CD14-positive monocyte (primary cell): Measurements from ENCODE around the gene CENPT. TPM values are rescaled to one million over a fixed set of nuclear protein-coding genes. Genes with fewer than 3 reads are reported as not detected.

Source experiments
- DNase-seq, 3 donors: peaks; one replicate each; pipeline ENCODE4 v3.0.0-alpha.2; 2011 to 2022
- H2AFZ ChIP-seq: 2 replicates; pipeline ENCODE4 v1.6.0; 2012; ENCODE audit warnings: mild to moderate bottlenecking, low read depth, low read length, inconsistent platforms; ENCODE audit not compliant: insufficient read depth, poor library complexity, severe bottlenecking
- H3K27ac ChIP-seq, 2 donors: 1 replicate in 1 of 2; 2 replicates in 1 of 2; pipeline ENCODE4 v1.5.1; 2012 to 2013; ENCODE audit warnings: low read length in 2 of 2, control low read depth in 1 of 2, inconsistent platforms in 1 of 2, low read depth in 1 of 2, mild to moderate bottlenecking in 1 of 2
- H3K27me3 ChIP-seq, 2 donors: one replicate each; pipeline versions ENCODE4 v1.6.0 to v1.6.1; 2011 to 2013; ENCODE audit warnings: low read length in 2 of 2; ENCODE audit not compliant: control insufficient read depth in 2 of 2, insufficient read depth in 2 of 2
- H3K36me3 ChIP-seq, 2 donors: replicated peaks in 1 of 2; 1 replicate in 1 of 2; 2 replicates in 1 of 2; pipeline versions ENCODE4 v1.5.1 to v1.6.1; 2012 to 2013; ENCODE audit warnings: low read length in 2 of 2, control low read depth in 1 of 2, inconsistent platforms in 1 of 2, mild to moderate bottlenecking in 1 of 2; ENCODE audit not compliant: insufficient read depth in 2 of 2, control insufficient read depth in 1 of 2
- H3K4me1 ChIP-seq, 2 donors: 1 replicate in 1 of 2; 2 replicates in 1 of 2; pipeline versions ENCODE4 v1.5.1 to v1.6.1; 2012 to 2013; ENCODE audit warnings: low read length in 2 of 2, control low read depth in 1 of 2, inconsistent platforms in 1 of 2, mild to moderate bottlenecking in 1 of 2, moderate library complexity in 1 of 2; ENCODE audit not compliant: insufficient read depth in 2 of 2, control insufficient read depth in 1 of 2
- H3K4me2 ChIP-seq: replicated peaks from 2 replicates; pipeline ENCODE3; 2012; ENCODE audit warnings: low read length, moderate library complexity, mild to moderate bottlenecking; ENCODE audit not compliant: poor library complexity, severe bottlenecking; ENCODE audit errors: extremely low read depth
- H3K4me3 ChIP-seq, 3 experiments: fragments of 200-600 bp in 1 of 3; sonication (generic) in 1 of 3; replicated peaks in 1 of 3; 1 replicate in 2 of 3; 2 replicates in 1 of 3; pipeline ENCODE4 v1.5.1; 2011 to 2013; ENCODE audit warnings: low read length in 3 of 3, mild to moderate bottlenecking in 3 of 3, control low read depth in 2 of 3, low read depth in 2 of 3, inconsistent platforms in 1 of 3, moderate library complexity in 1 of 3
- H3K79me2 ChIP-seq: 2 replicates; pipeline ENCODE4 v1.6.0; 2012; ENCODE audit warnings: mild to moderate bottlenecking, control low read depth, inconsistent platforms, low read length, moderate library complexity; ENCODE audit not compliant: insufficient read depth
- H3K9ac ChIP-seq: 2 replicates; pipeline ENCODE4 v1.6.0; 2017; ENCODE audit warnings: low read length, mild to moderate bottlenecking; ENCODE audit not compliant: insufficient read depth, poor library complexity, severe bottlenecking
- H3K9me3 ChIP-seq, 2 donors: replicated peaks in 1 of 2; 1 replicate in 1 of 2; 2 replicates in 1 of 2; pipeline versions ENCODE4 v1.5.1 to v1.6.1; 2012 to 2013; ENCODE audit warnings: low read length in 2 of 2, control low read depth in 1 of 2; ENCODE audit not compliant: control insufficient read depth in 1 of 2, insufficient read depth in 1 of 2
- H4K20me1 ChIP-seq: 2 replicates; pipeline ENCODE4 v1.6.0; 2012; ENCODE audit warnings: mild to moderate bottlenecking, low read length, control low read depth, moderate library complexity; ENCODE audit not compliant: insufficient read depth
- H3K27ac Mint-ChIP-seq, 7 donors: one replicate each; pipeline ENCODE4 v1.8.0; 2020; ENCODE audit warnings: mild to moderate bottlenecking in 7 of 7, mixed read lengths in 7 of 7, moderate library complexity in 6 of 7, inconsistent platforms in 2 of 7
- H3K27me3 Mint-ChIP-seq, 3 donors: one replicate each; pipeline ENCODE4 v1.8.0; 2021 to 2022; ENCODE audit warnings: low read depth in 3 of 3, mild to moderate bottlenecking in 3 of 3, mixed read lengths in 3 of 3, moderate library complexity in 3 of 3, inconsistent platforms in 1 of 3
- H3K36me3 Mint-ChIP-seq, 2 donors: one replicate each; pipeline ENCODE4 v1.8.0; 2020; ENCODE audit warnings: mixed read lengths in 2 of 2, inconsistent platforms in 1 of 2, mild to moderate bottlenecking in 1 of 2
- H3K4me1 Mint-ChIP-seq: one replicate; pipeline ENCODE4 v1.8.0; 2020; ENCODE audit warnings: mild to moderate bottlenecking, mixed read lengths
- H3K4me3 Mint-ChIP-seq, 2 donors: one replicate each; pipeline ENCODE4 v1.8.0; 2020; ENCODE audit warnings: mild to moderate bottlenecking in 2 of 2, mixed read lengths in 2 of 2, moderate library complexity in 1 of 2
- H3K9me3 Mint-ChIP-seq, 7 donors: one replicate each; pipeline ENCODE4 v1.8.0; 2020 to 2022; ENCODE audit warnings: mixed read lengths in 7 of 7, mild to moderate bottlenecking in 6 of 7, moderate library complexity in 6 of 7, inconsistent platforms in 2 of 7
- CTCF ChIP-seq: fragments of 200-600 bp; IDR thresholded peaks from one replicate; pipeline ENCODE4 v1.8.0; 2022; ENCODE audit warnings: antibody characterized with exemption, mild to moderate bottlenecking
- WGBS: methylation state at CpG from one replicate; pipeline ENCODE4 v1.1.5; 2013; ENCODE audit warnings: missing lambda C conversion rate; ENCODE audit not compliant: insufficient coverage; 5-methylcytosine and 5-hydroxymethylcytosine counted together
- intact Hi-C, 2 donors: fragments of 100-400 bp; cut with micrococcal nuclease; formaldehyde crosslinking; loops; one replicate each; pipeline versions ENCODE4 v1.15.0 to v1.15.1; 2023
- polyA plus RNA-seq, 3 donors: library from polyadenylated mRNA; depleted of rRNA in 1 of 3; unstranded in 2 of 3; stranded (reverse) in 1 of 3; fragments of 300-500 nt in 2 of 3; fragments of >200 nt in 1 of 3; fragmentation: Illumina TruSeq in 2 of 3; gene quantifications; 1 replicate in 2 of 3; 2 replicates in 1 of 3; pipeline ENCODE4 v1.2.3, GENCODE V29; 2012 to 2021

Gene CENPT
- polyA plus RNA-seq, 3 donors, result 8.3 to 120 (median 12.4) TPM

GRCh38 chr16:67846063-67846319 is 1.5 kb downstream of the CENPT start:
- H3K27ac ChIP-seq, result peak overlapping the region; percentile 81 to 83
- WGBS, result no CpG with 5 or more reads among the region's 2 CpGs
- H3K4me3 ChIP-seq, result peak overlapping the region; percentile 58 to 94 (median 90)
- peak overlapping the region; percentile 82 to 94 (median 89) for H3K27ac Mint-ChIP-seq
- H3K4me1 ChIP-seq, result peaks cover 52 to 63% of the 10 kb centered on the region in 2 donors
- H3K9me3 ChIP-seq, result no peaks in the 10 kb centered on the region
- intact Hi-C loops, result loop anchor here (1.0 to 10.0 kb wide), 4 partner anchors 13 to 181 kb away; partner anchors contain the start of genes ACD (in 1 of the 2), C16orf86 (in 1 of the 2), EDC4 (in 1 of the 2) and ENKD1 (in 1 of the 2)
- H4K20me1 ChIP-seq, result peaks cover 50% of the 10 kb centered on the region
- no peak for TF ChIP-seq CTCF
- no peaks in the 10 kb centered on the region for H3K27me3 ChIP-seq
- no peak for DNase-seq
- H3K27me3 Mint-ChIP-seq, result peaks cover 0 to 1% (median 1%) of the 10 kb centered on the region in 3 donors
- H3K9ac ChIP-seq, result peak overlapping the region; percentile 83
- peak overlapping the region; percentile 98 for H2AFZ ChIP-seq
- peaks cover 4 to 5% of the 10 kb centered on the region in 2 donors for H3K36me3 Mint-ChIP-seq
- peaks cover 0 to 3% (median 0%) of the 10 kb centered on the region in 7 donors for H3K9me3 Mint-ChIP-seq
- peak overlapping the region; percentile 97 for H3K4me2 ChIP-seq
- H3K79me2 ChIP-seq, result peaks cover 76% of the 10 kb centered on the region
- H3K4me1 Mint-ChIP-seq, result peaks cover 52% of the 10 kb centered on the region
- H3K36me3 ChIP-seq, result no peaks in the 10 kb centered on the region
- peak overlapping the region; percentile 82 to 93 for H3K4me3 Mint-ChIP-seq

GRCh38 chr16:67845291-67846062 is 2.0 kb downstream of the CENPT start:
- intact Hi-C loops, result loop anchor here (1.0 to 10.0 kb wide), 4 partner anchors 12 to 181 kb away; partner anchors contain the start of genes ACD (in 1 of the 2), C16orf86 (in 1 of the 2), EDC4 (in 1 of the 2) and ENKD1 (in 1 of the 2)
- peak in 2 of 3 donors; percentile 26 to 45 for DNase-seq
- Histone ChIP-seq H3K4me2 (peak overlapping the region; percentile 97), H3K27me3 (no peaks in the 10 kb centered on the region), H3K27ac (peak overlapping the region; percentile 81 to 83), H3K79me2 (peaks cover 71% of the 10 kb centered on the region), H3K9ac (peak overlapping the region; percentile 83), H3K36me3 (no peaks in the 10 kb centered on the region), H3K4me1 (peaks cover 52 to 63% of the 10 kb centered on the region in 2 donors), H2AFZ (peak overlapping the region; percentile 98), H4K20me1 (peaks cover 48% of the 10 kb centered on the region), H3K4me3 (peak overlapping the region in 2 of 3 experiments; percentile 58 to 90), H3K9me3 (no peaks in the 10 kb centered on the region)
- Mint-ChIP-seq H3K27me3 (peaks cover 0 to 1% (median 1%) of the 10 kb centered on the region in 3 donors), H3K27ac (peak overlapping the region; percentile 82 to 94 (median 84)), H3K4me3 (peak overlapping the region; percentile 82 to 93), H3K9me3 (peaks cover 0 to 3% (median 0%) of the 10 kb centered on the region in 7 donors), H3K36me3 (peaks cover 4 to 5% of the 10 kb centered on the region in 2 donors), H3K4me1 (peaks cover 52% of the 10 kb centered on the region)
- WGBS, result 84% methylated on average over 4 of the region's 5 CpGs
- no peak for TF ChIP-seq CTCF
